GM19035 (cell line): Measurements from ENCODE around the gene SLC6A13.
"Not testable (repeated sequence)": the region's sequence is repeated elsewhere in the genome, so short reads cannot be mapped to it uniquely, and the experiment has no call there.

Experiments
- ATAC-seq: cut with Tn5 transposase; IDR thresholded peaks from one replicate; pipeline ENCODE4 v1.9.1; 2021; ENCODE audit not compliant: unreplicated experiment

Gene SLC6A13

GRCh38 chr12:265096-265495, 2.5 kb upstream of the SLC6A13 start:
- ATAC-seq: no peak

- no peak for ATAC-seq
Measured at GRCh38 chr12:264269-264668, 1.6 kb upstream of the SLC6A13 start.

GRCh38 chr12:263574-263973, 938 bp upstream of the SLC6A13 start:
- ATAC-seq: no peak

- no peak for ATAC-seq
Measured at GRCh38 chr12:262113-262512, 523 bp downstream of the SLC6A13 start.

GRCh38 chr12:257521-258321, 4.9 kb downstream of the SLC6A13 start:
- ATAC-seq: no peak

- ATAC-seq: no peak
Measured at GRCh38 chr12:256958-257357, 5.7 kb downstream of the SLC6A13 start.

GRCh38 chr12:256225-256624, 6.4 kb downstream of the SLC6A13 start:
- ATAC-seq: no peak

GRCh38 chr12:254912-255311, 7.7 kb downstream of the SLC6A13 start:
- ATAC-seq: no peak

- ATAC-seq: no peak
Measured at GRCh38 chr12:254039-254438, 8.6 kb downstream of the SLC6A13 start.

GRCh38 chr12:253116-253831, 9.4 kb downstream of the SLC6A13 start:
- no peak for ATAC-seq

GRCh38 chr12:252636-253035, 10.0 kb downstream of the SLC6A13 start:
- no peak for ATAC-seq

GRCh38 chr12:247271-247670, 15.4 kb downstream of the SLC6A13 start:
- ATAC-seq: no peak

GRCh38 chr12:243381-243780, 19.3 kb downstream of the SLC6A13 start:
- no peak for ATAC-seq

GRCh38 chr12:242496-242895, 20.1 kb downstream of the SLC6A13 start:
- no peak for ATAC-seq

- no peak for ATAC-seq
Measured at GRCh38 chr12:241266-241665, 21.4 kb downstream of the SLC6A13 start.

- no peak for ATAC-seq
Measured at GRCh38 chr12:240566-240965, 22.1 kb downstream of the SLC6A13 start.

- ATAC-seq: no peak
Measured at GRCh38 chr12:238736-239398, 23.8 kb downstream of the SLC6A13 start.

- ATAC-seq: no peak
Measured at GRCh38 chr12:238116-238515, 24.5 kb downstream of the SLC6A13 start.

- no peak for ATAC-seq
Measured at GRCh38 chr12:237026-237815, 25.4 kb downstream of the SLC6A13 start.

GRCh38 chr12:236445-236844, 26.2 kb downstream of the SLC6A13 start:
- no peak for ATAC-seq

GRCh38 chr12:235967-236366, 26.7 kb downstream of the SLC6A13 start:
- ATAC-seq: not testable (repeated sequence)
